ENCODE results near the gene FMNL2. TPM values are rescaled to one million over a fixed set of nuclear protein-coding genes. Genes with fewer than 3 reads are reported as not detected.

The FMNL2 gene
- total RNA-seq, 4 donors from 2014 or later, result 6.7 to 17.2 (median 11.5) TPM

DNA sequence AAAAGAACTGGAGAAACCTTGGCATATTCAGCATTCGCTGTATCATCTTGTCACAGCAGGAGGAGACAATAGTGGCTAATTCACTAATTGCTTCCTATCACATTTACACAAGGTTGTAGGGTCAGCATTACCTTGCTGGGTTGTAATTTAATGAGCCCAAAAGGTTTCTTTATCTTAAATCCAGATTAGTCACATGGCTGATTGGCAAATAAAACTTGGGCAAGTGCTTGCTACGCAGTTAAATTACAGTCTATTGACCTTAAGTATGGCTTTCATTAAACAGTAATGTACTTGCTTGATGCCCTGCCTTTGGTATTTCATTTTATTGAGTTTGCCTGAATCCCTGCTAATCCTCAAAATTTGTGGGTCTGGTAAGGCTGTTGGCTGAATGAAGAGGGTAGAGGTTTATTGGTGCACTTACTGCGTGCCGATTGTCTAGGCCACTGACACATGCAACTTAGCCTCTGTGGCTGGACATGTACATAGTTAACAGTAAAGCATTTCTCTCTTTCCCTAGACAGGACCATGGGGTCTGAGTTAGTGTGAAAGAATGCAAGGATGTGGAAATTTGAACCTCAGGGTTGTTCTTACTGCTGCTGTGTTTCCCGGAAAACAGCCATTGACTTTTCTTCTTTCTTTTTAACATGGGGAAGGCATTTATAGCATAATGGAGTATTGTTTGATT is 34.3 kb downstream of the FMNL2 start:
- H3K27me3 ChIP-seq, result no peaks in the 10 kb centered on the region
- intact Hi-C loops (cut with DNase I; ENCODE audit: low total_unique reads), result no loop called here
- peaks cover 40 to 48% of the 10 kb centered on the region in 2 donors for H3K4me1 ChIP-seq
- H3K27ac ChIP-seq, result no peak overlapping the region
- ATAC-seq (no peak), DNase-seq (no peak)
- H3K36me3 ChIP-seq, result no peaks in the 10 kb centered on the region
- in situ Hi-C loops (cut with MboI; ENCODE audit: low sequenced_read_pairs in 4 of 4), result no loop called here
- H3K9me3 ChIP-seq, result no peaks in the 10 kb centered on the region
- H3K4me3 ChIP-seq, result no peak overlapping the region
- no peak for TF ChIP-seq POLR2A (IDR thresholded peaks at IDR 0.05)
- TF ChIP-seq, protein P1, sequence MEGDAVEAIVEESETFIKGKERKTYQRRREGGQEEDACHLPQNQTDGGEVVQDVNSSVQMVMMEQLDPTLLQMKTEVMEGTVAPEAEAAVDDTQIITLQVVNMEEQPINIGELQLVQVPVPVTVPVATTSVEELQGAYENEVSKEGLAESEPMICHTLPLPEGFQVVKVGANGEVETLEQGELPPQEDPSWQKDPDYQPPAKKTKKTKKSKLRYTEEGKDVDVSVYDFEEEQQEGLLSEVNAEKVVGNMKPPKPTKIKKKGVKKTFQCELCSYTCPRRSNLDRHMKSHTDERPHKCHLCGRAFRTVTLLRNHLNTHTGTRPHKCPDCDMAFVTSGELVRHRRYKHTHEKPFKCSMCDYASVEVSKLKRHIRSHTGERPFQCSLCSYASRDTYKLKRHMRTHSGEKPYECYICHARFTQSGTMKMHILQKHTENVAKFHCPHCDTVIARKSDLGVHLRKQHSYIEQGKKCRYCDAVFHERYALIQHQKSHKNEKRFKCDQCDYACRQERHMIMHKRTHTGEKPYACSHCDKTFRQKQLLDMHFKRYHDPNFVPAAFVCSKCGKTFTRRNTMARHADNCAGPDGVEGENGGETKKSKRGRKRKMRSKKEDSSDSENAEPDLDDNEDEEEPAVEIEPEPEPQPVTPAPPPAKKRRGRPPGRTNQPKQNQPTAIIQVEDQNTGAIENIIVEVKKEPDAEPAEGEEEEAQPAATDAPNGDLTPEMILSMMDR (IDR thresholded peaks at IDR 0.05 in 4 of 5, conservative IDR thresholded peaks at IDR 0.05 in 1 of 5), result no peak

DNA sequence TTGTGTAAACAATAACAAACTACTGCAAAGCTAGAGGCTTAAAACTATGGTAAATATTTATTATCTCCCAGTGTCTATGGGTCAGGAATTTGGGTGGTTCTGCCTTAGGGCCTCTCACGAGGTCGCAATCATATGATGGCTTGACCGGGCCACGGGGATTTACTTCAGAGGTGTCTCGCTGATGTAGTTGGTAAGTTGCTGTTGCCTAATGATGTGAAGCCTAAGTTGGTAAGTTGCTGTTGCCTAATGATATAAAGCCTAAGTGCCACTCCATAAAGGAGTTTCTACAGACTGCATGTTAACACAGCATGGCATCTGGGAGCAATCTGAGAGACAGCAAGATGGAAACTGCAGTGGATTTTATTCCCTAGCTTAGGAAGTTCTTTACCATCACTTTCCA is 35.8 kb downstream of the FMNL2 start:
- intact Hi-C loops (cut with DNase I; ENCODE audit: low total_unique reads), result no loop called here

DNA sequence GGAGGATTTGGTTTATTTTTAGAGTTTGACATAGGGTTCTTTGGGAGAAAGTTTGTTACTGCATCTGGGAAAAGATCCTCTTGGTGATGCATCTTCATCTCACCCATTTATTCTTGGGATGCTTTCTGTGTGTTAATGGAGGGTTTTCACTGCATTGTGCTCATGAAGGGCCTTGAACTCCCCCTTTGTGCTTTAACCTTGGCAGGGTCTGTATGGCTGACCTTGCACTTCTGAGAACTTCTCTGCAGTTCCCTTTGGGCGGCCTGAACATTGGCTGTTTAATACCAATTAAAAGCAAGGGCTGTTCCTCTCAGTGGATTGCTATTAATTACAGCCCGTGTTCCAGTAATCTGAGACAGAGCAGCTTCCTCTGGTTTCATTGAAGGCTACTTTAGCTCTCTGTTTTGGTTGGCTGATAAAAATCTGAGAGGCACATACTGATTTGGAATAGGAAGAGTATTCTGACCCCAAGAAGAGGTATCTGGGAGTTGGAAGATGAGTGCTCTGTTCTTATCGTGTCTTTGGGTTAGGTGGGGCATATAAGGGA is 37.5 kb downstream of the FMNL2 start:
- Histone ChIP-seq H3K9me3 (no peaks in the 10 kb centered on the region), H3K4me3 (no peak overlapping the region), H3K27me3 (no peaks in the 10 kb centered on the region), H3K36me3 (no peaks in the 10 kb centered on the region), H3K4me1 (peaks cover 60 to 75% of the 10 kb centered on the region in 2 donors), H3K27ac (peak overlapping the region; percentile 1 to 51 (median 14))
- ATAC-seq (peak; percentile 34 to 66), DNase-seq (no peak)
- intact Hi-C loops (cut with DNase I; ENCODE audit: low total_unique reads) (no loop called here), in situ Hi-C loops (cut with MboI; ENCODE audit: low sequenced_read_pairs in 4 of 4) (no loop called here)
- TF ChIP-seq POLR2A (IDR thresholded peaks at IDR 0.05), result no peak
- TF ChIP-seq, protein P1 (IDR thresholded peaks at IDR 0.05 in 4 of 5, conservative IDR thresholded peaks at IDR 0.05 in 1 of 5), result no peak

More for the DNA sequence above, 35.8 kb downstream of the FMNL2 start:
- in situ Hi-C loops (cut with MboI; ENCODE audit: low sequenced_read_pairs in 4 of 4), result no loop called here
- H3K36me3 ChIP-seq, result no peaks in the 10 kb centered on the region
- no peak overlapping the region for H3K27ac ChIP-seq
- no peak for TF ChIP-seq POLR2A (IDR thresholded peaks at IDR 0.05)
- TF ChIP-seq, protein P1 (IDR thresholded peaks at IDR 0.05 in 4 of 5, conservative IDR thresholded peaks at IDR 0.05 in 1 of 5), result no peak
- H3K4me3 ChIP-seq, result no peak overlapping the region
- DNase-seq (no peak), ATAC-seq (no peak)
- H3K27me3 ChIP-seq, result no peaks in the 10 kb centered on the region
- H3K9me3 ChIP-seq, result no peaks in the 10 kb centered on the region
- H3K4me1 ChIP-seq, result peaks cover 52 to 61% of the 10 kb centered on the region in 2 donors

DNA sequence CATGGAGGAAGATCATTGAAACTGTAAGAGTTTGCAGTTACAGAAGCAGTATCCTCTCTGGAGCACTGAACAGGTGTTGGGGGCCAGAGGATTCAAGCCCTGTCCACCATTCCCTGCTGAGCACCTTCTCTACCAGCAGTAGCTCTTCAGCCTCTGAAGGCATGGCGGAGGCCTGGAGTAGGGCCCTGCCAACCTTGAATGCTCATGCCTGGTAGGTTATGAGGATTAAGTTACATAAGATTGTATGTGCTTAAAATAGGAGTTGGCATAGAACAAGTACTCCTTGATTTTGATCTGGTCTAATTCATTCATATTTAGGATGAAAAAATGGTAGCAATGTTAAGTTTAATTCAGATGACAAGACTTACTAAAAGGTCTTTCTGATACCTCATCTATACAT is 40.2 kb downstream of the FMNL2 start:
- in situ Hi-C loops (cut with MboI; ENCODE audit: low sequenced_read_pairs in 4 of 4), result no loop called here
- TF ChIP-seq POLR2A (IDR thresholded peaks at IDR 0.05), result no peak
- peak; percentile 57 to 89 for ATAC-seq

DNA sequence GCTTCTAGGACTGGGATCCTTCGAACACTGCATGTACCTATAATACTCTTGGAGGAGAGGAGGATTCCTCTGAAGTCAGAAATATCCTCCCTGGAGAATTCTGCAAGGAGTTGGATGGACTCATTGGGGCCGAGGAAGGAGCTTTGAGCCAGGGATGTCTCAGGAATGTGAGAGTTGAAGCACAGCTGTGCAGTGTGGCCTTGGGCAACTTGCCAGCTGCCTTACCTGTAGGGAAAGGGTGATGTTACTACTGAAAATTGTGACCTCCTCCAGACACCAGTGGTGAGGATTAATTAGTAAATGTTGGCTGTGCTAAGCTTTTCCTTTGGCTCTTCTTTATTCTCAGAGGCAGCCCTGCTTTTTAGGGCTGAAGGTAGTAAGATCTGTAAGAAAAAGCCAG is 41.4 kb downstream of the FMNL2 start:
- Histone ChIP-seq H3K4me3 (no peak overlapping the region), H3K36me3 (no peaks in the 10 kb centered on the region), H3K27ac (no peak overlapping the region), H3K9me3 (no peaks in the 10 kb centered on the region), H3K27me3 (no peaks in the 10 kb centered on the region), H3K4me1 (peaks cover 57 to 80% of the 10 kb centered on the region in 2 donors)
- in situ Hi-C loops (cut with MboI; ENCODE audit: low sequenced_read_pairs in 4 of 4), result no loop called here
- DNase-seq, result no peak
- intact Hi-C loops (cut with DNase I; ENCODE audit: low total_unique reads), result loop anchor here (5.0 kb wide), 1 partner anchor 39 kb away; the partner anchor contains the start of gene FMNL2
- no peak for ATAC-seq
- TF ChIP-seq, protein P1 (IDR thresholded peaks at IDR 0.05 in 4 of 5, conservative IDR thresholded peaks at IDR 0.05 in 1 of 5), result no peak

More for the DNA sequence above, 40.2 kb downstream of the FMNL2 start:
- H3K27me3 ChIP-seq, result no peaks in the 10 kb centered on the region
- peaks cover 54 to 75% of the 10 kb centered on the region in 2 donors for H3K4me1 ChIP-seq
- H3K27ac ChIP-seq, result peak overlapping the region in 1 of 4 donors; percentile 27
- no peaks in the 10 kb centered on the region for H3K9me3 ChIP-seq
- H3K36me3 ChIP-seq, result no peaks in the 10 kb centered on the region
- DNase-seq, result peak; percentile 14 to 56
- intact Hi-C loops (cut with DNase I; ENCODE audit: low total_unique reads), result loop anchor here (5.0 kb wide), 1 partner anchor 38 kb away; the partner anchor contains the start of gene FMNL2
- H3K4me3 ChIP-seq, result no peak overlapping the region

Measured in gastrocnemius medialis (tissue), 4 donors.